ENCODE measurements around the gene SERPING1. TPM values are rescaled to one million over a fixed set of nuclear protein-coding genes. Genes with fewer than 3 reads are reported as not detected.
A peak's percentile ranks its signal among the peaks of the same experiment; 100 is the strongest.

The SERPING1 gene
- total RNA-seq, 1 donor: 10.8 TPM

- no peak overlapping the region for H3K4me3 ChIP-seq (ENCODE audit: low read depth, low read length)
- no peak for TF ChIP-seq CTCF (IDR thresholded peaks at IDR 0.05; ENCODE audit: insufficient read depth, low read depth, low read length)
- no peak for DNase-seq (ENCODE audit: low read depth)
These were observed 23.0 kb downstream of the SERPING1 start for GRCh38 chr11:57620467-57620866.

GRCh38 chr11:57622263-57622662, 24.8 kb downstream of the SERPING1 start:
- DNase-seq (ENCODE audit: low read depth): no peak
- H3K4me3 ChIP-seq (ENCODE audit: low read depth, low read length): no peak overlapping the region
- no peak for TF ChIP-seq CTCF (IDR thresholded peaks at IDR 0.05; ENCODE audit: insufficient read depth, low read depth, low read length)

GRCh38 chr11:57624864-57625263, 27.4 kb downstream of the SERPING1 start:
- TF ChIP-seq CTCF (IDR thresholded peaks at IDR 0.05; ENCODE audit: insufficient read depth, low read depth, low read length): no peak
- H3K4me3 ChIP-seq (ENCODE audit: low read depth, low read length): no peak overlapping the region
- no peak for DNase-seq (ENCODE audit: low read depth)

- no peak for TF ChIP-seq CTCF (IDR thresholded peaks at IDR 0.05; ENCODE audit: insufficient read depth, low read depth, low read length)
- peak; percentile 52 for DNase-seq (ENCODE audit: low read depth)
- no peak overlapping the region for H3K4me3 ChIP-seq (ENCODE audit: low read depth, low read length)
These were observed 29.4 kb downstream of the SERPING1 start for GRCh38 chr11:57626895-57627294.

GRCh38 chr11:57630171-57630570, 32.7 kb downstream of the SERPING1 start:
- no peak overlapping the region for H3K4me3 ChIP-seq (ENCODE audit: low read depth, low read length)
- no peak for TF ChIP-seq CTCF (IDR thresholded peaks at IDR 0.05; ENCODE audit: insufficient read depth, low read depth, low read length)
- no peak for DNase-seq (ENCODE audit: low read depth)

GRCh38 chr11:57632116-57632515, 34.6 kb downstream of the SERPING1 start:
- no peak overlapping the region for H3K4me3 ChIP-seq (ENCODE audit: low read depth, low read length)
- no peak for TF ChIP-seq CTCF (IDR thresholded peaks at IDR 0.05; ENCODE audit: insufficient read depth, low read depth, low read length)
- no peak for DNase-seq (ENCODE audit: low read depth)

GRCh38 chr11:57633394-57634070, 36.0 kb downstream of the SERPING1 start:
- H3K4me3 ChIP-seq (ENCODE audit: low read depth, low read length): no peak overlapping the region
- DNase-seq (ENCODE audit: low read depth): no peak
- TF ChIP-seq CTCF (IDR thresholded peaks at IDR 0.05; ENCODE audit: insufficient read depth, low read depth, low read length): no peak
